GM18909 (cell line): ENCODE data around the gene CD52.
"Not testable (repeated sequence)": the region's sequence is repeated elsewhere in the genome, so short reads cannot be mapped to it uniquely, and the experiment has no call there.

Experiments used
- ATAC-seq: cut with Tn5 transposase; IDR thresholded peaks from one replicate; pipeline ENCODE4 v1.9.1; 2021; ENCODE audit warnings: mild to moderate bottlenecking; ENCODE audit not compliant: unreplicated experiment, poor library complexity

CD52 gene

DNA sequence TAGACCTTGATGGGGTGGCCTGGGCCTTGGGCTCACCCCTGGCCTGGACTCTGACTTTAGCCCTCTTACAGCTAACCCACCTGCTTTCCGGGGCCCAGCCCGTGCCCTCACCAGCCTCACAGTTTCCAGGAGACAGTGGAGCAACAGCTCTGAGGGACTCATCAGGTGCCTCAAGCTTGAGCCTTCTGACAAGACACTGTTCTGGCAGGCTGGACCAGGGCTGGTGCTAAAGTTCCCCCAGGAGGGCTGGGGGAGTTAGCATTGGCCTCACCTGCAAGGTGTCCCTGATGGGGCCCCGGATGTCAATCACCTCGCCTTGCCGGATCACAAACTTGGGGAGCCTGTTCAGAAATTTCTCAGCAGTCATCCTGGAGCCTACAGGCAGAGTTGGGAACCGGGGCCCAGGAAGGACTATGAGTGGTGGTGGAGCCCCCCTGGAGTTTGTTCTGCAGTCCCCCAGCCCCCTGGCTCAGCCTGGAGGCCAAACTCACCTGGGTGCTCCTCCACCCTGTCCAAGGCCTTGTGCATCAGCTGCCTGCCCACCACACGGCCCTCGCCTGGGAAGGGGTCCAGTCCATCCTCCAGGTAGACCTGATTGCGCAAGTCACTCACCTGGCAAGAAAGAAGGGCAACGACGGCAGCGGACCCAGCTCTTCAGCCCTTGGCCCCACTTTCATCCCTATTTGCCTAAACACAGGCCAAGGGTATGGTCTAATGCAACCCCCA lies 33.7 kb upstream of the CD52 start:
- no peak for ATAC-seq

DNA sequence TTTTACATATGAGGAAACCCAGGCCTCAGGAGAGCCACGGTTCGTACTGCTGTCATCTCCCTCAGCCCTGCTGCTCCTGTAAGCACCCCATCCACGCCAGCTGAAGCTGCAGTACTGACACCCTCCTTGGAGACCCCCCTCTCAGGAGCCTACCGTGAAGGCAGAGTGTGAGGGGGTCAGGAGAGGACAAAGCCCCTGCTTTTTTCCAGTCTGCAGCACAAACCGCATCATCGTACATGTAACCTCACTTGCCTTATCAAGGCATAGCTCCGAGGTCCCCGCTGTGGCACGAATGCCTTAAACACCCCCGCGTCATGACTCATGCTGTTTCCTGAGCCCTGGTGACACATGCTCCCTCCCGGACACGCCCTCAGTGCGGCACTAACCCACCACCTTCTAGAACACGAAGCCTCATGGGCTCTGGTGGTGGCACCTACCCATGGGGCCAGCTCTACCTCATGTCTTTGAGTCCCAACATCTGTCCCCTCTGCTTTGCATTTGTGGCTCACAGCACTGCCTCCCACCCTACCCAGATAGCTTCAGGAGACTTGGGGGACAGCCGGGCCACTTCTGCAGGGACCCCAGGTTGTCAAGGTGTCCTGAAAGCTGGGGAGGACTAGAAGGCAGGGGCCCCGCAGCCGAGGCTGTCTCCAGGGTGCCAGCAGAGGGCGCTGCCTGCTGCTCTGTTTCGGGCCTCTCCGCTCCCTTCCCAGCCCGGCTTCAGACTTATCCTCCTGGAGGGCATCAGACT lies 33.0 kb upstream of the CD52 start:
- peak; percentile 28 for ATAC-seq

DNA sequence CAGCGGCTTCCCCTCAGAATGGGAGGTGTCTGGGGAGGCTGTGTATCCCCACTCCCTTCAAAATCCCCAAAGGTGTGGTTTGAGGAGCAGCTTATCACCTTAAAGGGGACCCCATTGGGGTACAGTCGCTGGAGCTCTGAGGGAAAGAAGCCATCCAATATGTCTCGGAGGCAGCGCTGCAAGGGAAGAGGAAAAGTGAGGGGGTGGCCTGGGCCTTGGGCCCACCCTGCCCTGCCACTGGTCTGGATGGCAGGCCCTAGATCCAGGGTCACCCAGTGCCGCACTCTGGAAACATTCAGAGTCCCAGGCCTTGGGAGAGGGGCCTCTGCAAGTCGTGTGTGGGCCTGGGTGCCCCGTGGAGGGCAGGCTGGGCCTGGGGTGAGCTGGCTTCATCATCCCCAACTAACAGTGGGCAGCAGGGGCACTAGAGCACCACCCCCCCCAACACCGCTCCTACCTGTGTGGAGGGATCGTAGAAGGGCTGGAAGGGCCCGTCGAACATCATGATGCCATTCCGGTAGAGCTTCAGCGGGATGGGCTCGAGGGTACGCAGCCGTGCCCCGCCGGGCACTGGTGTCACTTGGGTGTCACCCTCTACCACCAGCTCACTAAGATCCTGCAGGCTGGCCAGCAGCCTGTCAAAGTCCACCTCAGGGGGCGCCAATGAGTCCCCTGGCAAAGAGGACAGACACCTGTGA lies 32.2 kb upstream of the CD52 start:
- ATAC-seq: no peak

DNA sequence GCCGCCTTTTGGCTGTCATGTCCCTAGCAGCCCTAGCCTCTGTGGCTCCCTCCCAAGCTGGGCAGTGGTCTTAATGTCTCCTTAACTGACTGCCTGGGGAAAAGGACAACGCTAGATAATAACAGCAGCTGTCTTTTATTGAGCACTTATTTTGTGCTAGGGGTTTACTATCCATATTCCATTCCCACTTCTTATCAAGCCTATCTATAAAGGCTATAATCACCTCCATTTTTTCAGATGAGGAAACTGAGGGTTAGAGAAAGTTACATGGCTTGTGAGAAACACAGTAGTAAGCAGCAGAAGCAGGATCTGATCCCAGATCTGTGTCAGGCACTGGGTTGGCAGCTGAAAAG lies 31.7 kb upstream of the CD52 start:
- no peak for ATAC-seq

DNA sequence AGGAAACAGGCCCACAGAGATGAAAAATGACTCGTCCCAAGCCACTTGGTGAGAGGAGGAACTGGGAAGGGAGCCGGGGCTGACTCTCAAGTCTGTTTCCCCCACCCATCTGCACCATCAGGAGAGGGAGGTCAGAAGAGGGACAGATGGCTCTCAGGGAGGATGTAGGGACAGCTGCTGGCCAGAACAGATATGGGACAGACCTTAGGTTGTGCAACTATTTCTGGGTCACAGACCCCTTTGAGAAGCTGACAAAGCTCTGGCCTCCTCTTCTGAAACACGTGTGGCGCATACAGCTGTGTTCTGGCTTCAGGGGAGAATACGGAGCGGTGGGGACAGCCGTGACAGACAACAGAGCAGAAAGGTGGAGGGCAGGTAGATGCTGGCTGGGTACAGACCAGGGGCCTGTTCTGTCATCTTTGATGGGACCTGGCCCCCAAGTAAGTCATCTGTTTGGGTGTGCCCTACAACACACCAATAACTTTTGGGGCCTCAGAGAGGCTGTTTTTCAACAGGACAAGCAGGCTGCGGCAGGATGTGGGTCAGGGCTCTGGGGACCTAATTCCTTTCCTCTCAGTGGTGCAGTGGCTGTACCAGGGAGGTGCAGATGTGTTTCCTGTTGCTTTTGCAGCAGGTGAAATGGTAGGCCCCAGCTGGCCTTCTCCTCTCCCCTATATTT lies 30.6 kb upstream of the CD52 start:
- peak; percentile 40 for ATAC-seq

DNA sequence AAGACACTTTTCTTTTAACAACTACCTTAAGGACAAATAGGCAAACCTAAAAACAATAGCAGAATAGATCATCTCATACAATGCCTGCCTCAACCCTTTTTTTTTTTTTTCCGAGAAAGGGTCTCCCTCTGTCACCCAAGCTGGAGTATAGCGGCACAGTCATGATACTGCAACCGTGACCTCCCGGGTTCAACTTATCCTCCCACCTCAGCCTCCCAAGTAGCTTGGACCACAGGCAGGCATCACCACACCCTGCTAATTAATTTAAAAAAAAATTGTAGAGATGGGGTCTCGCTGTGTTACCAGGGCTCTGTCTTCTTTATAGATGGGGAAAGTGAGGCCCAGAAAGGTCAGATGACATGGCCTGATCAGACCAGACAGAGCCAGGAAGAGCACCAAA lies 29.9 kb upstream of the CD52 start:
- no peak for ATAC-seq

DNA sequence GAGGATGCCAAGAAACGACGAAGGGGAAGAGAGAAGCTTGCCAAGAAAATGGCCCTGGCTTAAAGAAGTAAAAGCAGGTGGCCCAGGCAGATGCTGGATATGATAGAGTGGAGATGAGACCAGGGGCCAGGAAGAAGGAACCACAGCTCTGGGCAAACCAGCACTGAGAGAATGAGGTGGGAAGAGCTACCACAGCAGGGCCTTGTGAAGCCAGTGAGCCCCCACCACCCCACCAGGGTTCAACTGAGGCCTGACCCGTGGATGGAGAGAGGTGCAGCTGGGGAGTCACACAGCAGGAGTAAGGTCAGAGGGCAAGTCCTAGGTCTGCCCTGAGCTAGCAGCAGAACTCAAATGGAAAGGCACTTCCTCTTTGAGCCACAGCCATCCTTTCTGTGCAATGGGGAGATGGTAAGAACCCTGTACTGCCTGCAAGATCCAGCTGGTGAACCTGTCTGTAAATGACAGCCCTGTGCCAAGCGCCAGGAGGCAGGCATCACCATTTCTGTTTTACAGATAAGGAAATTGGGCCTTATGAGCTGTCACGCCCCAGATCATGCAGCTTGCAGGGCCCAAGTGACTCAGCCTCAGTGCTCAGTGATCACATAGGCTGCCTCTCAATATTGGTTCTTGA lies 29.3 kb upstream of the CD52 start:
- ATAC-seq: no peak

DNA sequence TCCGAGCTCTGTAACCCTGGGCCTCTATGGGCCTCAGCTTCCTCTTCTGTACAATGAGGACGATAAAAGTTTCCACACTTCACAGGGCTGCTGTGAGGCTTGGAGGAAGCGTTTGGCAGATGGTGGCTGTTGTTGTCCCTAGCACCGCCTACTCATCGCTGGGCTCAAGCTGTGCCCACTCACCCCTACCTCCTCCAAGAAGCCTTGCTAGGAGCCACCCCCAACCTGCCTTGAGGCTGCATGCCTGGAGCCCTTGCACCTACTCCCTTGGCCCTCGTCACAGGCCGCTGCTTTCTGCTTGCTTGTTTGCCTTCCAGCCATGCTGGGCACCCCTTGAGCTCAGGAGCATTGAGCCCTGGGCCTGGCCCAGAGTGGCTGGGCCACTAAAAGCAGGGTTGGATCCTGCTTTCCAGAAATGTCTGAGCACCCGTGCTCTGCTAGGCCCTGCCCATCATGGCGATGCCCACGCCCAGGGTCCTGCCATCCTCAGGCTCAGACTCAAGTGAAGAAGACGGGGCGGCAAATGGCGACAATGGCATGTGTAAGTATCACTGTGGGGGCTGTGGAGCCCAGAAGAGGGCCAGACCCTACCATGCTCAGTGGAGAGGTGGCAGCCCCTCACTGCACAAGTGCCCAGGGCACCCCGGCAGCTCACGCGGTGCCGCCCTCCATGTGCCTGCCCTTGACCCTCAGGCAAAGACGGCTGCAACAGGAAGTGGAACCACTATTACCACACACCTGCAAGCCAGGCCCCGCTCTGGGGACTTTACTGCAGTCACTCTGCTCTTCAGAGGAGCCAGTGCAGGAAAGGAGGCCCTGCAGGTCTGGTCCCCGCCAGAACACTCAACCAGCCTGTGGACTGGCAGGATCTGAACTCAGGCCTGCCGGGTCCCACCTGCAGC lies 28.3 kb upstream of the CD52 start:
- ATAC-seq: peak; percentile 36

- ATAC-seq: no peak
Measured at GRCh38 chr1:26290122-26290881, 27.5 kb upstream of the CD52 start.

- ATAC-seq: no peak
Measured at GRCh38 chr1:26290882-26291261, 26.9 kb upstream of the CD52 start.

DNA sequence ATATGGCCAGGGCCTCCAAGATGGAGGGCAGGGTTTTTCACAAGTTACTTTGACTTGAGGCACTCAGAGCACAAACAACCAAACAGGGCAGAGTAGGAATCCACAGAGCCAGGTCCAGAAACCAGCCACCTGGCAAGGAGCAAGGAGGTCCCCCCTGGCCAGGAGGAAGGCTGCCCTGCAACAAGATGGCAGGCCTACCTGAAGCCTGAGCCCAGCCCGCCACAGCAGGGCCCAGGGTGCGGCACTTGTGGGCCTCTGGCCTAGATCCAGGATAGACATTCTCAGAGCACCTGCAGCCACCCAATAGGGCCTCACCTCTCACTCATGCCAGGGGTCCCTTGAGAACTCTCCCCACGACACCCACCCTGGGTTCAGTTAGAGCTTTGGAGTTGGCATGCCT lies 26.3 kb upstream of the CD52 start:
- no peak for ATAC-seq

DNA sequence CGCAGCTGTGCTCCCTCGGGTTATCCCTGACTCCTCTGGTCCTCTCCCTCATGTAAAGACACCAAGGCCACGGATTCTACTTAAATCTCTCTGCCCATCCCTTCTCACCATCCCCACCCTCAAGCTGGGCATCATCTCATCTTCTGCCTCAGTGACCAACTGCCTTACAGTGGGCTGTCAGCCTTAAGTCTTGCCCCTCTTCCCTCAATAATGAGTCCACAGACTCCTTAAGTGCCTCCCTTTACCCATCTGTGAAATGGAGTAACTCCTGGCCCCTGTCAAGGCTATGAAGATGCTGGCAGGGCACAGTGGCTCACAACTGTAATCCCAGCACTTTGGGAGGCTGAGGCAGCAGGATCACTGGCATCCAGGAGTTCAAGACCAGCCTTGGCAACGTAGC lies 25.8 kb upstream of the CD52 start:
- ATAC-seq: no peak

- ATAC-seq: not testable (repeated sequence)
Measured at GRCh38 chr1:26292735-26293134, 25.0 kb upstream of the CD52 start.

- ATAC-seq: no peak
Measured at GRCh38 chr1:26293911-26294463, 23.8 kb upstream of the CD52 start.

DNA sequence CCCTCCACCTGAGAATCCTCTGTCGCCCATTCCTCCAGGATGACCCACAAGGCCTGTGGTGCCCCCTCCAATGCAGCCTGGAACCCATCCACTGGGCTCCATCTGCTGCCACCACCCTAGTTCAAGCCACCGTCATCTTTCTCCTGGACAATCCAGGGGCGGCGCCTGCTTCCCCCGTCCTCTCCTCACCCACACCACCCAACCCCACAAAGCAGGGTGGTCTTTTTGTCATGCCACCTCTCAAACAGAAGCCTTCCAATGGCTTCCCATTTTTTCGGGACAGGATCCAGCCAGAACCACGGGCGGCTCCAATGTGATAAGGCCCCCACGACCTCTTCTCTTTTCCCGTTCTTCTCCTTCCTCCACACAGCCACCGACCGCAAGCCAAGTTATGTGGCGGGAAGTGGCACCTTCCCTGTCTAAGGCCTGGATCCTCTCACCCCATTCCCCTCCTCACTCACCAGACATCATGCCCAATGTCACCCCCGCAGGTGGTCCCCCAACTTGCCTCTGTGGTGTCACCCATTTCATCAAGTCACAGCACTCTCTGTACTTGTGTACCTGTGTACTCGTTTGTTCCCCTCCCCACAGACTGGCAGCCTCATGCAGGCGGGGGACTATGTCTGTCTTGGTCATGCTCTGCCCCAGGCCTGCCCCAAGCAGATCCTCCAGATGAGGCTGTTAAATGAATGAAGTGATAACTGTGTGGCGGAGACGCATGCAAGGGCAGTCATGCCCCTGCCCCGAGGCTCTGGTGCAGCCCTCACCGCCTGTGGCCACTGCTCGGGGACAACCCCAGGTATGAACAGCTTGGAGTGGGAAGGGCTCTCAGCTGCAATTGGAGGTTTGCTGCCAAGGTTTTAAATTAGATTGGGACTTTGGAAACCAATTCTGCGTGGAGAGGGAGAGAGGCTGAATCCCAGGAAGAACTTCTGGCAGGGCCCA lies 22.3 kb upstream of the CD52 start:
- no peak for ATAC-seq

DNA sequence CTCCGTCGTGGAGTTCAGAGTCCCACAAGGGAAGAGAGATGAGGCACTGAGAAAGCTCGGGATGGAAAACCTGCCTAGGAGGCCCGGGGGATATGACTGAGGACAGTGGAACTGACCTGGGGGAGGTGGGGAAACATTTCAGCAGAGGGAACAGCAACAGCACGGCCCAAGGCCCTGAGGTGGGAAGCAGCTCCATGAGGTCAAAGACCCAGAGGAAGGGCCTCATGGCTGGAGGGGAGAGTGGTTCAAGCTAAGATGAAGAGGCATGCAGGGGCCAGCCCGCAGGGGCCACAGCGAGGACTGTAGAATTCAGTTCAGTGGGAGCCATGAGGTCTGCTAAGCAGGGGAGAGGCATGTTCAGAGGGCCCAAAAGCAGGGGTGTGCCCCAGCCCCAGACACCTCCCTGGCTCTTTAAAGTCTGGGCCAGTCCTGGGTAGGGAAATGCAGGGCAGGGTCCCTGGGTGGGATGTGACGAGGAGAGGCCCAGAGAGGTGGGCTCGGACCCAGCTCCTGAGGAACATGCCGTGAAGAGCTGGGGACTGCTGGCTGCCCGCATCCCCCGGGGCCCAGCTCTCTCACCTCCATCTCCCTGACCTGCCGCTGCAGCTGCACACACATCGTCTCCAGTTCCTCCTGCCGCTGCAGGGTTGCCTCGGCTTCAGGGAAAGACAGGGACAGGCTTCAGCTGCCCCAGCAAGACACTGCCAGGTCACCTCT lies 21.3 kb upstream of the CD52 start:
- no peak for ATAC-seq
